ENCODE results near the gene KCNT1. TPM values are rescaled to one million over a fixed set of nuclear protein-coding genes. Genes with fewer than 3 reads are reported as not detected.

Gene KCNT1
- total RNA-seq, 2 donors from 2014 or later: under 0.01 TPM

- H3K4me3 ChIP-seq: no peak overlapping the region
- TF ChIP-seq POLR2A (IDR thresholded peaks at IDR 0.05): no peak
- TF ChIP-seq CTCF (IDR thresholded peaks at IDR 0.05): no peak
- no peak for DNase-seq
- no peaks in the 10 kb centered on the region for H3K27me3 ChIP-seq
- no peak overlapping the region for H3K27ac ChIP-seq
- no peak for ATAC-seq
- intact Hi-C loops (cut with DNase I): no loop called here
- no peaks in the 10 kb centered on the region for H3K4me1 ChIP-seq
- peaks cover 0 to 17% (median 0%) of the 10 kb centered on the region in 3 donors for H3K9me3 ChIP-seq
- whole genome bisulfite sequencing, 2 donors: 77 to 80% methylated on average over 9 to 27 of the region's 32 CpGs
- H3K36me3 ChIP-seq (replicated peaks in 1 of 2; ENCODE audit: insufficient read depth in 1 of 2, low read depth in 2 of 2): no peaks in the 10 kb centered on the region
Measured at GRCh38 chr9:135769489-135770202, 67.7 kb downstream of the KCNT1 start.

- Histone ChIP-seq H3K27ac (no peak overlapping the region), H3K4me1 (no peaks in the 10 kb centered on the region), H3K36me3 (replicated peaks in 1 of 2; ENCODE audit: insufficient read depth in 1 of 2, low read depth in 2 of 2) (no peaks in the 10 kb centered on the region), H3K27me3 (no peaks in the 10 kb centered on the region), H3K9me3 (peaks cover 0 to 15% (median 0%) of the 10 kb centered on the region in 3 donors), H3K4me3 (no peak overlapping the region)
- TF ChIP-seq CTCF (IDR thresholded peaks at IDR 0.05) (no peak), POLR2A (IDR thresholded peaks at IDR 0.05) (no peak)
- ATAC-seq (no peak), DNase-seq (no peak)
- intact Hi-C loops (cut with DNase I): no loop called here
- WGBS, 2 donors: 75 to 80% methylated on average over 10 to 15 of the region's 19 CpGs
Measured at GRCh38 chr9:135770203-135770535, 68.2 kb downstream of the KCNT1 start.

- Histone ChIP-seq H3K27me3 (no peaks in the 10 kb centered on the region), H3K4me1 (no peaks in the 10 kb centered on the region), H3K4me3 (no peak overlapping the region), H3K36me3 (replicated peaks in 1 of 2; ENCODE audit: insufficient read depth in 1 of 2, low read depth in 2 of 2) (no peaks in the 10 kb centered on the region), H3K27ac (no peak overlapping the region), H3K9me3 (peaks cover 0 to 9% (median 0%) of the 10 kb centered on the region in 3 donors)
- intact Hi-C loops (cut with DNase I): no loop called here
- ATAC-seq: no peak
- no peak for DNase-seq
- 77 to 78% methylated on average over 20 to 26 of the region's 26 CpGs for WGBS, 2 donors
- no peak for TF ChIP-seq POLR2A (IDR thresholded peaks at IDR 0.05)
- no peak for TF ChIP-seq CTCF (IDR thresholded peaks at IDR 0.05)
Measured at GRCh38 chr9:135770771-135771170, 68.8 kb downstream of the KCNT1 start.

GRCh38 chr9:135771401-135772051 lies 69.5 kb downstream of the KCNT1 start:
- TF ChIP-seq CTCF (IDR thresholded peaks at IDR 0.05): no peak
- no peak for TF ChIP-seq POLR2A (IDR thresholded peaks at IDR 0.05)
- ATAC-seq (no peak), DNase-seq (no peak)
- H3K4me3 ChIP-seq: no peak overlapping the region
- peaks cover 0 to 2% (median 0%) of the 10 kb centered on the region in 3 donors for H3K9me3 ChIP-seq
- WGBS, 2 donors: 63% methylated on average over 21 of the region's 21 CpGs; no CpG with 5 or more reads in 1 of the 2 donors
- H3K36me3 ChIP-seq (replicated peaks in 1 of 2; ENCODE audit: insufficient read depth in 1 of 2, low read depth in 2 of 2): no peaks in the 10 kb centered on the region
- H3K27ac ChIP-seq: no peak overlapping the region
- H3K4me1 ChIP-seq: no peaks in the 10 kb centered on the region
- no peaks in the 10 kb centered on the region for H3K27me3 ChIP-seq
- intact Hi-C loops (cut with DNase I): no loop called here
